CD14-positive monocyte (primary cell): ENCODE results near the gene CHTF8. TPM values are rescaled to one million over a fixed set of nuclear protein-coding genes. Genes with fewer than 3 reads are reported as not detected.

ENCODE experiments used
- DNase-seq, 3 donors: peaks; one replicate each; pipeline ENCODE4 v3.0.0-alpha.2; 2011 to 2022
- H2AFZ ChIP-seq: 2 replicates; pipeline ENCODE4 v1.6.0; 2012; ENCODE audit warnings: mild to moderate bottlenecking, low read depth, low read length, inconsistent platforms; ENCODE audit not compliant: insufficient read depth, poor library complexity, severe bottlenecking
- H3K27ac ChIP-seq, 2 donors: 1 replicate in 1 of 2; 2 replicates in 1 of 2; pipeline ENCODE4 v1.5.1; 2012 to 2013; ENCODE audit warnings: low read length in 2 of 2, control low read depth in 1 of 2, inconsistent platforms in 1 of 2, low read depth in 1 of 2, mild to moderate bottlenecking in 1 of 2
- H3K27me3 ChIP-seq, 2 donors: one replicate each; pipeline versions ENCODE4 v1.6.0 to v1.6.1; 2011 to 2013; ENCODE audit warnings: low read length in 2 of 2; ENCODE audit not compliant: control insufficient read depth in 2 of 2, insufficient read depth in 2 of 2
- H3K36me3 ChIP-seq, 2 donors: replicated peaks in 1 of 2; 1 replicate in 1 of 2; 2 replicates in 1 of 2; pipeline versions ENCODE4 v1.5.1 to v1.6.1; 2012 to 2013; ENCODE audit warnings: low read length in 2 of 2, control low read depth in 1 of 2, inconsistent platforms in 1 of 2, mild to moderate bottlenecking in 1 of 2; ENCODE audit not compliant: insufficient read depth in 2 of 2, control insufficient read depth in 1 of 2
- H3K4me1 ChIP-seq, 2 donors: 1 replicate in 1 of 2; 2 replicates in 1 of 2; pipeline versions ENCODE4 v1.5.1 to v1.6.1; 2012 to 2013; ENCODE audit warnings: low read length in 2 of 2, control low read depth in 1 of 2, inconsistent platforms in 1 of 2, mild to moderate bottlenecking in 1 of 2, moderate library complexity in 1 of 2; ENCODE audit not compliant: insufficient read depth in 2 of 2, control insufficient read depth in 1 of 2
- H3K4me2 ChIP-seq: replicated peaks from 2 replicates; pipeline ENCODE3; 2012; ENCODE audit warnings: low read length, moderate library complexity, mild to moderate bottlenecking; ENCODE audit not compliant: poor library complexity, severe bottlenecking; ENCODE audit errors: extremely low read depth
- H3K4me3 ChIP-seq, 3 experiments: fragments of 200-600 bp in 1 of 3; sonication (generic) in 1 of 3; replicated peaks in 1 of 3; 1 replicate in 2 of 3; 2 replicates in 1 of 3; pipeline ENCODE4 v1.5.1; 2011 to 2013; ENCODE audit warnings: low read length in 3 of 3, mild to moderate bottlenecking in 3 of 3, control low read depth in 2 of 3, low read depth in 2 of 3, inconsistent platforms in 1 of 3, moderate library complexity in 1 of 3
- H3K79me2 ChIP-seq: 2 replicates; pipeline ENCODE4 v1.6.0; 2012; ENCODE audit warnings: mild to moderate bottlenecking, control low read depth, inconsistent platforms, low read length, moderate library complexity; ENCODE audit not compliant: insufficient read depth
- H3K9ac ChIP-seq: 2 replicates; pipeline ENCODE4 v1.6.0; 2017; ENCODE audit warnings: low read length, mild to moderate bottlenecking; ENCODE audit not compliant: insufficient read depth, poor library complexity, severe bottlenecking
- H3K9me3 ChIP-seq, 2 donors: replicated peaks in 1 of 2; 1 replicate in 1 of 2; 2 replicates in 1 of 2; pipeline versions ENCODE4 v1.5.1 to v1.6.1; 2012 to 2013; ENCODE audit warnings: low read length in 2 of 2, control low read depth in 1 of 2; ENCODE audit not compliant: control insufficient read depth in 1 of 2, insufficient read depth in 1 of 2
- H4K20me1 ChIP-seq: 2 replicates; pipeline ENCODE4 v1.6.0; 2012; ENCODE audit warnings: mild to moderate bottlenecking, low read length, control low read depth, moderate library complexity; ENCODE audit not compliant: insufficient read depth
- H3K27ac Mint-ChIP-seq, 7 donors: one replicate each; pipeline ENCODE4 v1.8.0; 2020; ENCODE audit warnings: mild to moderate bottlenecking in 7 of 7, mixed read lengths in 7 of 7, moderate library complexity in 6 of 7, inconsistent platforms in 2 of 7
- H3K27me3 Mint-ChIP-seq, 3 donors: one replicate each; pipeline ENCODE4 v1.8.0; 2021 to 2022; ENCODE audit warnings: low read depth in 3 of 3, mild to moderate bottlenecking in 3 of 3, mixed read lengths in 3 of 3, moderate library complexity in 3 of 3, inconsistent platforms in 1 of 3
- H3K36me3 Mint-ChIP-seq, 2 donors: one replicate each; pipeline ENCODE4 v1.8.0; 2020; ENCODE audit warnings: mixed read lengths in 2 of 2, inconsistent platforms in 1 of 2, mild to moderate bottlenecking in 1 of 2
- H3K4me1 Mint-ChIP-seq: one replicate; pipeline ENCODE4 v1.8.0; 2020; ENCODE audit warnings: mild to moderate bottlenecking, mixed read lengths
- H3K4me3 Mint-ChIP-seq, 2 donors: one replicate each; pipeline ENCODE4 v1.8.0; 2020; ENCODE audit warnings: mild to moderate bottlenecking in 2 of 2, mixed read lengths in 2 of 2, moderate library complexity in 1 of 2
- H3K9me3 Mint-ChIP-seq, 7 donors: one replicate each; pipeline ENCODE4 v1.8.0; 2020 to 2022; ENCODE audit warnings: mixed read lengths in 7 of 7, mild to moderate bottlenecking in 6 of 7, moderate library complexity in 6 of 7, inconsistent platforms in 2 of 7
- WGBS: methylation state at CpG from one replicate; pipeline ENCODE4 v1.1.5; 2013; ENCODE audit warnings: missing lambda C conversion rate; ENCODE audit not compliant: insufficient coverage; 5-methylcytosine and 5-hydroxymethylcytosine counted together
- intact Hi-C, 2 donors: fragments of 100-400 bp; cut with micrococcal nuclease; formaldehyde crosslinking; loops; one replicate each; pipeline versions ENCODE4 v1.15.0 to v1.15.1; 2023
- polyA plus RNA-seq, 3 donors: library from polyadenylated mRNA; depleted of rRNA in 1 of 3; unstranded in 2 of 3; stranded (reverse) in 1 of 3; fragments of 300-500 nt in 2 of 3; fragments of >200 nt in 1 of 3; fragmentation: Illumina TruSeq in 2 of 3; gene quantifications; 1 replicate in 2 of 3; 2 replicates in 1 of 3; pipeline ENCODE4 v1.2.3, GENCODE V29; 2012 to 2021
- small RNA-seq: library from RNA; depleted of rRNA; stranded (forward); fragments of <200 nt; gene quantifications from one replicate; pipeline ENCODE3, GENCODE V24; 2012; ENCODE audit warnings: low read depth; ENCODE audit not compliant: insufficient read length
- TF ChIP-seq, protein P1 (sequence below): fragments of 200-600 bp; IDR thresholded peaks from one replicate; pipeline ENCODE4 v1.8.0; 2022; ENCODE audit warnings: antibody characterized with exemption, mild to moderate bottlenecking

CHTF8 gene
- polyA plus RNA-seq, 3 donors, result 45.9 to 172 (median 158) TPM

DNA sequence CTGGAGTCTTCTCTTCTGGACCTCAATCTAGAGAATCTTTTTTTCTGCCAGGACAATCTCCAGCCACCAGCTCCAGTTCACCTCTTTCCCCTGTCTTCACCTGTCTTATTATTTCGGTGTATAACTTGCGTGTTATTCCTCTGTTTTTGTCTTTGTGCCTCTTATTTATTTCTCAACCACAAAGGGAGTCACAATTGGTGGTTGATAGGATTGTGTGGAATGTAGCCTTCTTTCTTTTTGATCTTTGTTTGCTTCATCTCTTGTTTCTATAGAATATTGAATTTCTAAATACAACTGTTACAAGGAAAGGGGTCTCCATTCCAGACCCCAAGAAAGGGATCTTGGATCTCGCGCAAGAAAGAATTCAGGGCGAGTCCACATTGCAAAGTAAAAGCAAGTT is 62.9 kb downstream of the CHTF8 start:
- no peak overlapping the region for H3K27ac Mint-ChIP-seq
- intact Hi-C loops, result no loop called here

More for the DNA sequence above, 62.9 kb downstream of the CHTF8 start:
- no peaks in the 10 kb centered on the region for H3K4me1 Mint-ChIP-seq
- no peak overlapping the region for H3K27ac ChIP-seq
- H3K9me3 ChIP-seq, result no peaks in the 10 kb centered on the region
- H4K20me1 ChIP-seq, result no peaks in the 10 kb centered on the region
- H3K36me3 Mint-ChIP-seq, result peaks cover 20 to 22% of the 10 kb centered on the region in 2 donors
- H2AFZ ChIP-seq, result no peak overlapping the region
- WGBS, result no CpG with 5 or more reads among the region's 5 CpGs
- no peaks in the 10 kb centered on the region for H3K27me3 ChIP-seq
- TF ChIP-seq, protein P1, sequence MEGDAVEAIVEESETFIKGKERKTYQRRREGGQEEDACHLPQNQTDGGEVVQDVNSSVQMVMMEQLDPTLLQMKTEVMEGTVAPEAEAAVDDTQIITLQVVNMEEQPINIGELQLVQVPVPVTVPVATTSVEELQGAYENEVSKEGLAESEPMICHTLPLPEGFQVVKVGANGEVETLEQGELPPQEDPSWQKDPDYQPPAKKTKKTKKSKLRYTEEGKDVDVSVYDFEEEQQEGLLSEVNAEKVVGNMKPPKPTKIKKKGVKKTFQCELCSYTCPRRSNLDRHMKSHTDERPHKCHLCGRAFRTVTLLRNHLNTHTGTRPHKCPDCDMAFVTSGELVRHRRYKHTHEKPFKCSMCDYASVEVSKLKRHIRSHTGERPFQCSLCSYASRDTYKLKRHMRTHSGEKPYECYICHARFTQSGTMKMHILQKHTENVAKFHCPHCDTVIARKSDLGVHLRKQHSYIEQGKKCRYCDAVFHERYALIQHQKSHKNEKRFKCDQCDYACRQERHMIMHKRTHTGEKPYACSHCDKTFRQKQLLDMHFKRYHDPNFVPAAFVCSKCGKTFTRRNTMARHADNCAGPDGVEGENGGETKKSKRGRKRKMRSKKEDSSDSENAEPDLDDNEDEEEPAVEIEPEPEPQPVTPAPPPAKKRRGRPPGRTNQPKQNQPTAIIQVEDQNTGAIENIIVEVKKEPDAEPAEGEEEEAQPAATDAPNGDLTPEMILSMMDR, result no peak
- no peaks in the 10 kb centered on the region for H3K79me2 ChIP-seq
- H3K4me2 ChIP-seq, result no peak overlapping the region
- H3K9ac ChIP-seq, result no peak overlapping the region
- peaks cover 0 to 2% (median 0%) of the 10 kb centered on the region in 7 donors for H3K9me3 Mint-ChIP-seq
- H3K4me3 ChIP-seq, result no peak overlapping the region
- no peak for DNase-seq
- peaks cover 2 to 3% of the 10 kb centered on the region in 2 donors for H3K36me3 ChIP-seq
- H3K4me1 ChIP-seq, result no peaks in the 10 kb centered on the region
- H3K27me3 Mint-ChIP-seq, result no peaks in the 10 kb centered on the region
- H3K4me3 Mint-ChIP-seq, result no peak overlapping the region

Small RNAs within 50 kb of the gene (small RNA-seq; reads per million reads assigned to genes)
- gene RNU6-22P, result 0.71 reads per million

Other genes starting within 250 kb of the CHTF8 start
- gene HAS3, start 26.9 kb downstream of the CHTF8 start, polyA plus RNA-seq, result 1 to 10 TPM in 1 of 3 donors, not detected in 2; 1.3 TPM
- gene UTP4, start 61 bp upstream of the CHTF8 start, polyA plus RNA-seq, result 10 to 100 TPM; 15.3 to 27.8 (median 19.6) TPM
- 1 to 10 TPM; 1.2 to 6.0 (median 5.0) TPM for gene SNTB2, start 54.6 kb upstream of the CHTF8 start, polyA plus RNA-seq
- 10 to 100 TPM; 18.2 to 25.7 (median 21.8) TPM for gene VPS4A, start 178.8 kb upstream of the CHTF8 start, polyA plus RNA-seq
- 1 to 10 TPM; 2.3 to 7.2 (median 4.2) TPM for gene PDF, start 198.0 kb upstream of the CHTF8 start, polyA plus RNA-seq
- 10 to 100 TPM; 11.9 to 24.1 (median 21.6) TPM for gene COG8, start 207.0 kb upstream of the CHTF8 start, polyA plus RNA-seq
- gene NIP7, start 207.2 kb upstream of the CHTF8 start, polyA plus RNA-seq, result 10 to 100 TPM in 2 of 3 donors, 1 to 10 TPM in 1; 3.0 to 16.4 (median 14.2) TPM
- under 1 TPM in 1 of 3 donors, not detected in 2; 0.29 TPM for gene TMED6, start 219.2 kb upstream of the CHTF8 start, polyA plus RNA-seq